Measurements from ENCODE around the gene SOBP. TPM values are rescaled to one million over a fixed set of nuclear protein-coding genes. Genes with fewer than 3 reads are reported as not detected.

The SOBP gene
- total RNA-seq, 1 donor from 2014 or later, result 24.0 TPM

DNA sequence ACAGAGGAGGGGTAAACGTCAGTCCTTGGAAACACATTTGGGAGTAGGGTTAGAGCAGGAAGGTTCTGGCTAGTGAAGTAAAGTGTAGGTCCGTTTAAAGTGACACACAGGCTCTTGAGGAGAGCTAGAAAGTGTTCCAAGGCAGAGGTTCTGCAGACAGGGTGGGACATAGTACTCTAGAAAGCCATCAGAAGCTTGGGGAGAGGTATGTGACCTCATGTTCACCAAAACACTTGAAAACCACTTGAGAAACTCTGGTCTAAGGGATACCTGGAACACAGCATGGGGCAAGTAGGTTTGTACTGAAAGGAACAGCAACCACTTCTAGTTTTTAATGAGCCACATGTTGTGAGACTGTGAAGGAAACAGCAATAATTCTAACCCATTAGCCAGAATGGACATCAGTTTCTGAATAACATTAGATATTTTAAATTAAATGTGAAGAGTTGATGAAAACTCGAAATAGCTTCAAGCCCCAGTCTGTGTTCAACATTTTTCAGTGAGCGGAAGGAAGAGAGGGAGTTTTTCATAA lies 49.0 kb downstream of the SOBP start:
- Mint-ChIP-seq H3K36me3 (ENCODE audit: low read depth) (peaks cover 10% of the 10 kb centered on the region), H3K4me3 (no peak overlapping the region), H3K27me3 (ENCODE audit: low read depth) (no peaks in the 10 kb centered on the region), H3K4me1 (peaks cover 57% of the 10 kb centered on the region), H3K9me3 (no peaks in the 10 kb centered on the region), H3K27ac (ENCODE audit: unreplicated experiment) (peak overlapping the region; percentile 28)
- TF ChIP-seq, protein P1, sequence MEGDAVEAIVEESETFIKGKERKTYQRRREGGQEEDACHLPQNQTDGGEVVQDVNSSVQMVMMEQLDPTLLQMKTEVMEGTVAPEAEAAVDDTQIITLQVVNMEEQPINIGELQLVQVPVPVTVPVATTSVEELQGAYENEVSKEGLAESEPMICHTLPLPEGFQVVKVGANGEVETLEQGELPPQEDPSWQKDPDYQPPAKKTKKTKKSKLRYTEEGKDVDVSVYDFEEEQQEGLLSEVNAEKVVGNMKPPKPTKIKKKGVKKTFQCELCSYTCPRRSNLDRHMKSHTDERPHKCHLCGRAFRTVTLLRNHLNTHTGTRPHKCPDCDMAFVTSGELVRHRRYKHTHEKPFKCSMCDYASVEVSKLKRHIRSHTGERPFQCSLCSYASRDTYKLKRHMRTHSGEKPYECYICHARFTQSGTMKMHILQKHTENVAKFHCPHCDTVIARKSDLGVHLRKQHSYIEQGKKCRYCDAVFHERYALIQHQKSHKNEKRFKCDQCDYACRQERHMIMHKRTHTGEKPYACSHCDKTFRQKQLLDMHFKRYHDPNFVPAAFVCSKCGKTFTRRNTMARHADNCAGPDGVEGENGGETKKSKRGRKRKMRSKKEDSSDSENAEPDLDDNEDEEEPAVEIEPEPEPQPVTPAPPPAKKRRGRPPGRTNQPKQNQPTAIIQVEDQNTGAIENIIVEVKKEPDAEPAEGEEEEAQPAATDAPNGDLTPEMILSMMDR (conservative IDR thresholded peaks at IDR 0.05), result no peak
- DNase-seq (ENCODE audit: low read depth, low spot score), result no peak

DNA sequence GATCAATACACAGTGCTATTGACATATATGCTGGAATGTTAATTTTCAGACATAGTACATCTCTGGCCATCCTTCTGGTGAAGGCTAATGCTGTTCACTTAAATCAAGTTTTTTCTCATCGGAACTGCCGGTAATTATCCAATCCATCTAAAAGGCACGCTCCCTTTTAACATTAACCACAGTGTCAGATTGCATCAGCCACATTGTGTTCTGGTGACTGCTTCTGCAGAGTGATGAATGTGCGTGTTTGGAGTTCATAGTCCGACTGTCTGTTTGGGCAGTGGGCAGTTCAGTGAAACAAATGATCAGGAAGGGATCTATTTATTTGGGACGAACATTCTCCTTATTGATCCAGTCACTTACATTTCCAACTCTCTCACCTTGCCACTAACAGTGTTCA lies 49.5 kb downstream of the SOBP start:
- H3K9me3 Mint-ChIP-seq, result no peaks in the 10 kb centered on the region
- TF ChIP-seq, protein P1 (conservative IDR thresholded peaks at IDR 0.05), result no peak
- no peak for DNase-seq (ENCODE audit: low read depth, low spot score)
- peaks cover 52% of the 10 kb centered on the region for H3K4me1 Mint-ChIP-seq
- peak overlapping the region; percentile 21 for H3K27ac Mint-ChIP-seq (ENCODE audit: unreplicated experiment)
- no peak overlapping the region for H3K4me3 Mint-ChIP-seq
- H3K36me3 Mint-ChIP-seq (ENCODE audit: low read depth), result peaks cover 10% of the 10 kb centered on the region
- no peaks in the 10 kb centered on the region for H3K27me3 Mint-ChIP-seq (ENCODE audit: low read depth)

DNA sequence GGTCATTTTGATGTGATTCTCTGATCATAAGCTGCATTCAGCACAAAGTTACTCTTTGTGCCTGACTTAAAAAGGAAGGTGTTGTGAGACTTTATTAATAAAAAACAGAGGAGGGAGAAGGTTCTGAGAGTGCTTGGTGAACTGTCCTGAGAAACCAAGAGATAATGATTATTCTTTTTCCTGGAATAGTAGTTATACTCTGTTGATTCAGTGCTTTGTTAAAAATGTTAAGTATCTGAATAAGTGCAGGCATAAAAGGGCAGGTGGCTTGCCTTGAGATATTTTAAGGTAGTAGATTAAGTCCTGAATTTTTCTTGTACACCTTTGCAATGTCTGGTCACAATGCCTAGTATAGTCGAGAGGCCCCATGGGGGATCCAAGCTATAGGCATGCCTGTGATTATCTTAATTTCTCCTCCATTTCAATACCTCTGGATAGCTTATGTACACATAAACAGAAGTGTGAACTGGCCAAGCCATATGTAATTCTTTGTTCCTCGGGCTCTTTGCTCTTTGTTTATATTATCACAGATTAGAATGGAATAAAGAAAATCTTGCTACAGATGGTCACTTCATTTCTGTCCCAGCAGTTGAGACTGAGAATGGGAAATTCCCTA lies 50.0 kb downstream of the SOBP start:
- Mint-ChIP-seq H3K4me3 (no peak overlapping the region), H3K4me1 (peaks cover 46% of the 10 kb centered on the region), H3K27me3 (ENCODE audit: low read depth) (no peaks in the 10 kb centered on the region), H3K36me3 (ENCODE audit: low read depth) (peaks cover 10% of the 10 kb centered on the region), H3K9me3 (no peaks in the 10 kb centered on the region), H3K27ac (ENCODE audit: unreplicated experiment) (peak overlapping the region; percentile 90)
- DNase-seq (ENCODE audit: low read depth, low spot score), result no peak
- TF ChIP-seq, protein P1 (conservative IDR thresholded peaks at IDR 0.05), result no peak

DNA sequence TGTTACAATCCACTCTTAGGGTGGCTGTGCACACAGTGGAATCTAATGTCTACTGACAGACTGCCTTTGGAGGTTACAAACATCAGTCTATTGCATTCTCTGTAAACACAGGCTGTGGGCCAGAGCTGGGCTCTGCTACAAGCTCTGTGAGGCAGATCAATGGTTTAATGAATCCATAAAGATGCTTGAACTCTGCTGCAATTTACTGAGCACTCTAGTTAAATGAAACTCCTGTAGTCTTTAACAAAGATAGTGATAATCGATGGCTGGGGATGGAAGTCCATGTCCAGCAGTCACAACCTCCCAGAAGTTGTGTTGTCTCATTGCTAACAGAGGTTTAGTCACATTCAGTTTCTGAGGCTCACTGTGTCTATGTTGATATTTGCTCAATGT lies 50.5 kb downstream of the SOBP start:
- H3K27ac Mint-ChIP-seq (ENCODE audit: unreplicated experiment), result peak overlapping the region; percentile 90
- H3K9me3 Mint-ChIP-seq, result no peaks in the 10 kb centered on the region
- H3K4me3 Mint-ChIP-seq, result no peak overlapping the region
- no peak for DNase-seq (ENCODE audit: low read depth, low spot score)
- TF ChIP-seq, protein P1 (conservative IDR thresholded peaks at IDR 0.05), result no peak
- H3K27me3 Mint-ChIP-seq (ENCODE audit: low read depth), result no peaks in the 10 kb centered on the region
- H3K4me1 Mint-ChIP-seq, result peaks cover 41% of the 10 kb centered on the region
- peaks cover 10% of the 10 kb centered on the region for H3K36me3 Mint-ChIP-seq (ENCODE audit: low read depth)

- H3K36me3 Mint-ChIP-seq (ENCODE audit: low read depth), result peaks cover 10% of the 10 kb centered on the region
- peaks cover 28% of the 10 kb centered on the region for H3K4me1 Mint-ChIP-seq
- no peaks in the 10 kb centered on the region for H3K9me3 Mint-ChIP-seq
- H3K27me3 Mint-ChIP-seq (ENCODE audit: low read depth), result no peaks in the 10 kb centered on the region
- TF ChIP-seq, protein P1 (conservative IDR thresholded peaks at IDR 0.05), result no peak
- no peak for DNase-seq (ENCODE audit: low read depth, low spot score)
- peak overlapping the region; percentile 53 for H3K27ac Mint-ChIP-seq (ENCODE audit: unreplicated experiment)
- H3K4me3 Mint-ChIP-seq, result no peak overlapping the region
These were observed 52.3 kb downstream of the SOBP start for GRCh38 chr6:107542192-107542668.
